T-helper 17 cell (primary cell): ENCODE data around the gene PTPRT. TPM values are rescaled to one million over a fixed set of nuclear protein-coding genes. Genes with fewer than 3 reads are reported as not detected.

Experiments
- ATAC-seq: fragments of 150-1000 bp; cut with Tn5 transposase; 2 replicates; pipeline ENCODE4 v1.10.0; 2021; ENCODE audit warnings: mild to moderate bottlenecking, moderate library complexity
- DNase-seq, 3 donors: peaks; one replicate each; pipeline versions ENCODE4 v3.0.0 to v3.0.0-alpha.2; 2020 to 2021
- H3K9me3 ChIP-seq: one replicate; pipeline ENCODE4 v1.7.0; 2013; ENCODE audit warnings: low read length, mild to moderate bottlenecking; ENCODE audit not compliant: control insufficient read depth, poor library complexity, severe bottlenecking
- H3K27ac Mint-ChIP-seq: one replicate; pipeline ENCODE4 v1.8.0; 2022; ENCODE audit warnings: mild to moderate bottlenecking, moderate library complexity, mixed read lengths
- H3K27me3 Mint-ChIP-seq: one replicate; pipeline ENCODE4 v1.8.0; 2022; ENCODE audit warnings: mixed read lengths
- H3K36me3 Mint-ChIP-seq: one replicate; pipeline ENCODE4 v1.8.0; 2022; ENCODE audit warnings: low read depth, mixed read lengths
- H3K4me1 Mint-ChIP-seq: one replicate; pipeline ENCODE4 v1.8.0; 2022; ENCODE audit warnings: mild to moderate bottlenecking, mixed read lengths
- H3K4me3 Mint-ChIP-seq: one replicate; pipeline ENCODE4 v1.8.0; 2022; ENCODE audit warnings: mild to moderate bottlenecking, moderate library complexity, mixed read lengths
- total RNA-seq, 4 donors: library from RNA in 2 of 4; stranded (reverse) in 2 of 4; gene quantifications; one replicate each; pipeline ENCODE4 v1.2.3 and lab custom pipeline; 2022 to 2026

The PTPRT gene
- total RNA-seq, 2 donors from 2014 or later: not detected

DNA sequence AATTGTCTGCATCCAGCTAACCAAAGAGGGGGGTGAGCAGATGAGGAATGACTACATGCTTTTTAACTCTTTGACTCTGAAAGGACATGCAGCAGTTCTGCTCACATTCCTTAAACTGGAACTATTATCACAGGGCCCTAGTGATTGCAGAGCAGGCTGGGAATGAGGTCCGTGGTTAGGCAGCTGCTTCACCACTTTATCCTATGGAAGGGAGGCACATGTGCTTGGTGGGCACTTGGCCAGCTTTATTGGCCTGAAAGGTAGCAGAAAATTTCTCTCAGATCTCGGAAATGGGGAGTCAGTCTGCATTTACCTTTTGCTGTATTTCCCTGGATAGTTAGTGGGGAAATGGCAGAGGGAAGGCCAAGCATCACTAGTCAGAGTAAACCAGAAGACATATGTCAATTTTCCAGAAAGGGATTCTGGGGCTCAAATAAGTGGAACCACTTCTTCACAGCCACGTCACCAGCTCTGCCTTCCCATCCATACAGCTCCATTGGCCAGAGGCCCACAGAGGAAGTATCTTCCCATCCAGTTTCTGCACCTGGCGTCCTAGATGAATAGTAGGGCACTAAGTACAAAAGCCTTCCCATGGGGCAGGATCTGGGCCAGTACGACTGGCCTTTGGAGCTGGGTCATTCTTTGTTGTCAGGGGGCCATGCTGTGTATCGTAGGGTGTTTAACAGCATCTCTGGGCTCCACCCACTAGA lies 444.8 kb downstream of the PTPRT start:
- Mint-ChIP-seq H3K27ac (no peak overlapping the region), H3K4me1 (no peaks in the 10 kb centered on the region), H3K4me3 (no peak overlapping the region), H3K36me3 (no peaks in the 10 kb centered on the region), H3K27me3 (no peaks in the 10 kb centered on the region)
- H3K9me3 ChIP-seq: no peaks in the 10 kb centered on the region
- DNase-seq: no peak
- ATAC-seq: no peak

DNA sequence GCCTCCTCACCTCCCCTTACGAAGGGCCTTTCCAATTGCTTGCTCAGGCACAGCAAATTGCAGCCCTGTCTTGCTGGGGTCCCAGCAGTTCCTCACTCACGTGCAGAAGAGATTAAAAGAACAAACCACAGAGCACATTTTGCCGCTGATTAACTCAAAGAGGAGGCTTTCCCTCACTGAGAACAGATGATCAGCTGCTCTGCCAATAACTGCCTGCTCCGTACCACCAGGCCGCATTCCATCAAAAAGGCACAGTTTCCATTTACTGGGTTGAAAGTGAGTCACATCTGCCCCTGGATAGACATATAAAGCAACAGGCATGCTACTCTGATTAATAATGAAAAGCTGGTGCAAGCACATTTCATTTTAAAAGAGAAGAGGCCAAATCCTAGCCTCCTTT lies 446.8 kb downstream of the PTPRT start:
- H3K27ac Mint-ChIP-seq: no peak overlapping the region
- H3K9me3 ChIP-seq: no peaks in the 10 kb centered on the region
- H3K36me3 Mint-ChIP-seq: no peaks in the 10 kb centered on the region
- no peak overlapping the region for H3K4me3 Mint-ChIP-seq
- H3K27me3 Mint-ChIP-seq: no peaks in the 10 kb centered on the region
- ATAC-seq: no peak
- no peaks in the 10 kb centered on the region for H3K4me1 Mint-ChIP-seq
- DNase-seq: no peak

DNA sequence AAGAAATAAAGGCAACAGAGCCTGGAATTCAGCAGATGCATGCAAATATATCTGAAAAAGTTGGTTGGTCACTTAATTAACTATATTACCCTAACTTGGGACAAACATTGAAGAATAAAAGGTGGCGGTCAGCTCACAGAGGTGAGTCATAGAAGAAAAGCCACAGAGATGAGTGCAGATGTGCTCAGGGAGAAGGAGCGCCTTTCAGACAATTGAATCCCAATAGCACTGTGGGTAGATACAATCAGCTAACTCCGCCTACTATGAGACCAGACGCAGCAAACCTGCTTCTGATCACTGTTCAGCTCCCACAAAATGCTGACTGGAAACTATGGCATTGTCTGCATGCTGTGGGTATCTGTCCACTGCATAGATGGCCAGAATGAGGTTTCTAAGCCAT lies 447.8 kb downstream of the PTPRT start:
- Mint-ChIP-seq H3K4me1 (no peaks in the 10 kb centered on the region), H3K4me3 (no peak overlapping the region), H3K27ac (no peak overlapping the region), H3K36me3 (no peaks in the 10 kb centered on the region), H3K27me3 (no peaks in the 10 kb centered on the region)
- ATAC-seq: no peak
- H3K9me3 ChIP-seq: no peaks in the 10 kb centered on the region
- DNase-seq: no peak

DNA sequence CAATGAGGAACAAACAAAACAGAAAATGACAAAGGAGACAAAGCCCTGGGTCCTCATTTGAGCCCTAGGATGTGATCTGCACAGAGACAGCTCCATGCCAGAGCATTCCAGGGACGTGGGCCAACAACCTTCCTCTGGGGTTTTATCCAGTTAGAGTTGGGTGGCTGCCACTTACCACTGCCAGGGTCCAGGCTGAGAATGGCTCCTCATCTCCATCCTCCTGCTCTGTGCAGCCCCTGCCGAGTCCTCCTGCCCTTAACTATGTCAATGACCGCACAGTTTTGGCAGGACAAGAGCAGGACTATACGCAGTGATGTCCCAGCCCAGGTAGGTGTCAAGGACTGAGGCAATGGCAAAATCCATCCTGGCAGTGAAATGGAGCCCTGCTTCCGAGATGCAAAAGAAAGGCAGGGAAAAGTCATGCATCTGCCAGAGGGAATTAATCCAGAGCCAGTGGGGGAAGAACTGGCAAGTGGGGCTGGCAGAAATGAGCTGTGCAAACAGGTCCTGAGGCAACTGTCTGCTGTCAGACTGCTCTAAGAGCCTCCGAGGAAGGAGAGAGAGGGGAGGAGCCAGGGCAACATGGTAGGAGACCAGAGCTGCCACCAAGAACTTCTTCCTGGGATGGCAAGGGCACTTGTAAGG lies 449.4 kb downstream of the PTPRT start:
- DNase-seq (no peak), ATAC-seq (no peak)
- no peaks in the 10 kb centered on the region for H3K36me3 Mint-ChIP-seq
- H3K4me1 Mint-ChIP-seq: no peaks in the 10 kb centered on the region
- H3K4me3 Mint-ChIP-seq: no peak overlapping the region
- H3K27me3 Mint-ChIP-seq: no peaks in the 10 kb centered on the region
- H3K27ac Mint-ChIP-seq: no peak overlapping the region
- H3K9me3 ChIP-seq: no peaks in the 10 kb centered on the region

GRCh38 chr20:42739683-42740082 lies 450.0 kb downstream of the PTPRT start:
- Mint-ChIP-seq H3K27ac (no peak overlapping the region), H3K4me1 (no peaks in the 10 kb centered on the region), H3K27me3 (no peaks in the 10 kb centered on the region), H3K36me3 (no peaks in the 10 kb centered on the region), H3K4me3 (no peak overlapping the region)
- ATAC-seq (no peak), DNase-seq (no peak)
- H3K9me3 ChIP-seq: no peaks in the 10 kb centered on the region

- Mint-ChIP-seq H3K4me3 (no peak overlapping the region), H3K27me3 (no peaks in the 10 kb centered on the region), H3K36me3 (no peaks in the 10 kb centered on the region), H3K27ac (no peak overlapping the region), H3K4me1 (no peaks in the 10 kb centered on the region)
- ATAC-seq: no peak
- H3K9me3 ChIP-seq: no peaks in the 10 kb centered on the region
- DNase-seq: no peak
Observed at GRCh38 chr20:42735539-42735938, 454.2 kb downstream of the PTPRT start.

DNA sequence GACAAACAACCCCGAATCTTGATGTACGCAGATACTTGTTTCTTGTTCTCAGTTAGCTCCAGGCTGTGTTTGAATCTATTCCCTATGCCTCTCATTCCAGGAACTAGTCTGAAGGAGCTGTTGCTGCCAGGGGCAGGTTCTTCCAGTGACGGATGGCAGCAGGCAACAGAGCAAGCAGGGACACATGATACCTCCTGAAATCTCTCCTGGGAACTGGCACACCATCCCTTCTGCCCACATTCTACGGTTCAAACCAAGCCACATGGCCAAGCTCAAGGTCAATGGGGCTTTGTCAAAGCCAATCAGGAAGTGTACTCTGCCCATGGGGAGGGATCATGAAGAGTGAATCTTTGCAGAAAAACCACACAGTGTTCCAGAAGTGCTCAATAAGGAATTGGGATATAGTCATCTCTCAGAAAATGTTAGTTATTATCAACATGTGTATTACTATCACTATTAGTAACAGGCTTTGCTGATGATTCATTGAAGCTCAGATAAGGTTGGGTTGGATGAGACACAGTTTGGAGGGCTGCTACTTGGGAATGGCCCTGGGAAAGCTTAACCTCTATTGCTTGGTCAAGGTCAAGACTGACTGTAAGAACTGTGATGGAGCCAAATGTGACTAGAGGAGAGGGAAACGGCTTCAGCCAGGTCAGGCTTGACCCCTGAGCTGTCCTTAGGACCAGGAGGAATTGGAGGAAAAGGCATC lies 454.9 kb downstream of the PTPRT start:
- Mint-ChIP-seq H3K4me1 (no peaks in the 10 kb centered on the region), H3K36me3 (no peaks in the 10 kb centered on the region), H3K27ac (no peak overlapping the region), H3K27me3 (no peaks in the 10 kb centered on the region), H3K4me3 (no peak overlapping the region)
- DNase-seq: no peak
- ATAC-seq: no peak
- H3K9me3 ChIP-seq: no peaks in the 10 kb centered on the region

GRCh38 chr20:42721923-42722322 lies 467.8 kb downstream of the PTPRT start:
- H3K4me3 Mint-ChIP-seq: no peak overlapping the region
- DNase-seq (no peak), ATAC-seq (no peak)
- H3K27me3 Mint-ChIP-seq: no peaks in the 10 kb centered on the region
- no peaks in the 10 kb centered on the region for H3K9me3 ChIP-seq
- no peaks in the 10 kb centered on the region for H3K36me3 Mint-ChIP-seq
- no peaks in the 10 kb centered on the region for H3K4me1 Mint-ChIP-seq
- no peak overlapping the region for H3K27ac Mint-ChIP-seq

- no peaks in the 10 kb centered on the region for H3K27me3 Mint-ChIP-seq
- ATAC-seq (no peak), DNase-seq (no peak)
- H3K36me3 Mint-ChIP-seq: no peaks in the 10 kb centered on the region
- H3K4me1 Mint-ChIP-seq: no peaks in the 10 kb centered on the region
- no peaks in the 10 kb centered on the region for H3K9me3 ChIP-seq
- no peak overlapping the region for H3K4me3 Mint-ChIP-seq
- no peak overlapping the region for H3K27ac Mint-ChIP-seq
Observed at GRCh38 chr20:42714298-42715141, 475.2 kb downstream of the PTPRT start.

GRCh38 chr20:42708266-42708665 lies 481.4 kb downstream of the PTPRT start:
- no peak for DNase-seq
- H3K4me3 Mint-ChIP-seq: no peak overlapping the region
- ATAC-seq: no peak
- H3K27me3 Mint-ChIP-seq: no peaks in the 10 kb centered on the region
- H3K9me3 ChIP-seq: no peaks in the 10 kb centered on the region
- no peaks in the 10 kb centered on the region for H3K4me1 Mint-ChIP-seq
- no peaks in the 10 kb centered on the region for H3K36me3 Mint-ChIP-seq
- no peak overlapping the region for H3K27ac Mint-ChIP-seq

GRCh38 chr20:42706759-42707158 lies 482.9 kb downstream of the PTPRT start:
- Mint-ChIP-seq H3K27ac (no peak overlapping the region), H3K27me3 (no peaks in the 10 kb centered on the region), H3K4me1 (no peaks in the 10 kb centered on the region), H3K4me3 (no peak overlapping the region), H3K36me3 (no peaks in the 10 kb centered on the region)
- DNase-seq (no peak), ATAC-seq (no peak)
- H3K9me3 ChIP-seq: no peaks in the 10 kb centered on the region

DNA sequence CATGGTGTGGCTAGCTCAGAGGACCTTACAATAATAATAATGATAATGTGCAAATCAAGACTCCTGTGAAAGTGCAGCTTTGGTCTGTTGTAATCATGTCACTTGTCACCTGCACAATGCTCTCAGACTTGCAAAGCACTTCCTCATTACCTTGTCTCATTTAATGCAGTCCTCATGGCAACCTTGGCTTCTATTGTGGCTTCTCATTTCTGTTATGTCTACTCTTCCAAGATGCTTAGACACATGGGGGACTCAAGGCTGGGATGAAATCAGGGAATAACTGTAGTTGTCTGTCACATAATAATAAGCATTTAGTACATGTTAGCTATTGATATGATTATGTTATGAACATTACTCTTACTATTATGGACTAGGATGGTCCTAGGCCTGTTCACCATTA lies 484.2 kb downstream of the PTPRT start:
- Mint-ChIP-seq H3K4me3 (no peak overlapping the region), H3K27me3 (no peaks in the 10 kb centered on the region), H3K27ac (no peak overlapping the region), H3K4me1 (no peaks in the 10 kb centered on the region), H3K36me3 (no peaks in the 10 kb centered on the region)
- DNase-seq (no peak), ATAC-seq (no peak)
- no peaks in the 10 kb centered on the region for H3K9me3 ChIP-seq

GRCh38 chr20:42703744-42704143 lies 486.0 kb downstream of the PTPRT start:
- DNase-seq: no peak
- ATAC-seq: no peak
- Mint-ChIP-seq H3K27ac (no peak overlapping the region), H3K4me1 (no peaks in the 10 kb centered on the region), H3K4me3 (no peak overlapping the region), H3K27me3 (no peaks in the 10 kb centered on the region), H3K36me3 (no peaks in the 10 kb centered on the region)
- no peaks in the 10 kb centered on the region for H3K9me3 ChIP-seq
